IPS-NIHi11 (cell line): Measurements from ENCODE around the gene ABHD11.
A peak's percentile ranks its signal among the peaks of the same experiment; 100 is the strongest.
"Not testable (repeated sequence)": the region's sequence is repeated elsewhere in the genome, so short reads cannot be mapped to it uniquely, and the experiment has no call there.

ENCODE experiments used
- DNase-seq: peaks from one replicate; pipeline ENCODE4 v3.0.0; 2012; ENCODE audit warnings: mixed read lengths, low spot score

The ABHD11 gene

DNA sequence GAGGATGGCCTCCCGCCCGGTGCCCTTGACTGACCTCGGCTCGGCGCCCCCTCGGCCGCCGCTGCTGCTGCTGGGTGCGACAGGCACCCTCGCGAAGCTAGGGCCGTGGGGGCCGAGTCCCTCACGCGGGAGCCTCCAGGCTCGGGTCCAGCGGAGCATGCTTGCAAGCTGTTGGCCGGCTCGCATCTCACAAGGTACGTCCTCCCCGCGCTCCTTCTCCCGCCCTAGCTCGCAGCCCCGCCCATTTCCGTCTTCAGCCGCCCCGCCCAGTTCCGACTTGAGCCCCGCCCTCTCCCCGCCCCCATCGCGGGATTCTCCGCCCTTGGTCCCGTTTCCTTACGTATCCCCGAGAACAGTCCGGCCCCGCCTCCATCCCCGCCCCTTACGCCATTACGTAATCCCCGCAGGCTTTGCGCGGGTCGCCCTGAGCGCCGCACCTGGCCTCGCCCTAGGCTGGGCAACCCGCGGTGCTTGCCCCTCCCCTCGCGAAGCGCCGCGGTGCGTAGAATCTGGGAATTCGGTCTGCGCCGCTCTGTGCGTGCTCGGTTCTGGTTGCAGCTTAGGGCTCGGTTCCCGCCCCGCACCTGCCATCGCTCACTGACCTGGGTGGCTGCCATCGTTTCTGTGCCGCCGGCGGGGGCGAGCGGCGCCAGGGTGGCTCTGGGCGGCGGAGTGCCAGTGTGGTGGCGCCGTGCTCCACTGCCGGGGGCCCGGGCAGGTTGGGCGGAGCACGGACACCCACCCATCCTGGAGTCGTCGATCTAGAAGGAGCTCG lies at the start of gene ABHD11:
Gene ABHD11 (minus strand): TSS at position 191 of the 775 bp plus-strand sequence. CDS start 32 bp downstream, at position 159.
- peak; percentile 89 for DNase-seq

DNA sequence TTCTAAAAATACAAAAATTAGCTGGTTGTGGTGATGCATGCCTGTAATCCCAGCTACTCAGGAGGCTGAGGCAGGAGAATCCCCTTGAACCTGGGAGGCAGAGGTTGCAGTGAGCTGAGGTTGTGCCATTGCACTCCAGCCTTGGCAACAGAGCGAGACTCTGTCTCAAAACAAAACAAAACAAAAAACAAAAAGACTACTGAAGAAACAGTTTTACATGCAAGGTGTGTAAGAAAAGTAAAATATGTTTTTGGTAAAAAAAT lies 49.1 kb upstream of the ABHD11 start:
- not testable (repeated sequence) for DNase-seq

DNA sequence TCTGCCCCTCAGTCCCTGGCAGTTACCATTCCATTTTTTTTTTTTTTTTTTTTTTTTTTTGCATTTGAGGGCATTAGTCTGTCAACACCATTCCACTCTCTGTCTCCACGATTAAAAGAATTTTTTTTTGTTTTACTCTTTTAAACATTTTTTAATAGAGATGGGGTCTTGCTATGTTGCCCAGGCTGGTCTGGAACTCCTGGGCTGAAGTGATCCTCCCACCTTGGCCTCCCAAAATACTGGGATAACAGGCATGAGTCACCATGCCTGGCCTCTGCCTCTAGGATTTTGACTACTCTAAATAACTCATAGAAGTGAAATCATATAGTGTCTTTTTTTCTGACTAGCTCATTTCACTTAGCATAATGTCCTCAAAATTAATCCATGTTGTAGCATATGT lies 48.0 kb upstream of the ABHD11 start:
- no peak for DNase-seq

GRCh38 chr7:73779517-73779916 lies 40.9 kb upstream of the ABHD11 start:
- DNase-seq, result no peak

- no peak for DNase-seq
Observed at GRCh38 chr7:73778801-73779389, 40.3 kb upstream of the ABHD11 start.

GRCh38 chr7:73774923-73775322 lies 36.3 kb upstream of the ABHD11 start:
- no peak for DNase-seq

DNA sequence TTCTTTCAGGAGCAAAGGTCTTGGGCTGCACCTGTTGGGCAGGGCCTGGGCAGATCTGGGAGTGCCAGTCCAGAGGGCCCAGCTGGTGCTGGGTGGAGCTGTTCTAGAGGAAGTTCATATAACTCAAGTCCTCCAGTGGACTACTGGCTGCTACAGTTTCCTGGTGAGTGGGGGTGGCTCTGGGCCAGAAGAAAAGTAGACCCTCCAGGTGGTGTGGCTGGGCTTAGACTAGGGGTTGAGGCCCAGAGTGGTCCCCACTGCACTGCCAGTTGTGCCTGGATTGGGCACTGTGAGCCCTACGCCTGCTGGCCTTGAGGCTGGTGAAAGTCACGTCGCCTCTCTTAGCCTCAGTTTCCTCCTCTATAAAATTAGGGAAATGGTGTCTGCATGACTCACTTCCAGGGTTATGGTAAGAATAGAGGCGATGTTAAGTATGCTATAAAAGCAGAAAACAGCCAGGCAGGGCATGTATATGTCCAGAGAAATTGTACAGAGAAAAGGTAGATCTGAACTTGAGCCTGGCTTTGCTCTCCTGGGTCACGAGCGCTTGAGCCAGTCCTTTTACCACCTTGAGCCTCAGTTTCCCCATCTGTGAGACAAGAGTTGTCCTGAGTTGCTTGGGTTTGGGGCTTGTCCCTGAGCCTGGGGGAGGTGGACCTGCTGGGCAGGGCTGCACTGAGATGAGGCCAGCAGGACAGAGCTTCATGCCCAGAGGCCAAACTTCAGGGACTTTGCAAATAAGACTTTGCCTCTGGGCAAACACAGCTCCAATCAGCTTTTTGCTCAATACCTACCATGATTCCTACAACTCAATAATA lies 35.3 kb upstream of the ABHD11 start:
- no peak for DNase-seq

DNA sequence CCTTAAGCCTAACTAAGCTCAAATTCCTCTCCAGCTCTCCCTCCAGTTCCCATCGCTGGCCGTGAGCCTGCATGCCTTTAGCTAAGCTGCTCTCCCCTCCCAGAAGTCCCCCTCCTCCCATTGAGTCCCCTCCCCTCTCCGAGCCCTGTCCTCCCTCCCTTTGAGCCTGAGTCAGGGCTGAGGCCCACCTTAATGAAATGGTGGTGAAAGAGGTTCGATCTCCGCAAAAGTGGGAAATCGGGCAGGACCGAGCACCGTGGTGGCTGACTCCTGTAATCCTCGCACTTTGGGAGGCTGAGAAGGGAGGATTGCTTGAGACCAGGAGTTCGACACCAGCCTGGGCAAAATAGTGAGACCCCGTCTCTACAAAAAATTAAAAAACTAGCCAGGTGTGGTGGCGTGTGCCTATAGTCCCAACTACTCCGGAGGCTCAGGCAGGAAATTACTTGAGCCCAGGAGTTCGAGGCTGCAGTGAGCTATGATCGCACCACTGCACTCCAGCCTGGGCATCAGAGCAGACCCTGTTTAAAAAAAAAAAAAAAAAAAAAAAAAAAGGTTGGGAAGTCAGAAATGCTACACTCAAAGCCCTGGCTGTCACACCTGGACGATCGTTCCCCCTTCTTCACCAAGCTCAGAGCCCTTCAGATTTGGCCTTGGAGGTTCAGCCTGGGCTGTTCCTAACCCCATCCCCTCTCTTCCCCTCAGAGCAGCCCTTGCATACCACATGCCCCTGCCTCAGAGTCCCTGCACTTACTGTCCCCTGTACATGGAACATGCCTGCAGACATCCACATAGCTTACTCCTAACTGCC lies 32.5 kb upstream of the ABHD11 start:
- no peak for DNase-seq

DNA sequence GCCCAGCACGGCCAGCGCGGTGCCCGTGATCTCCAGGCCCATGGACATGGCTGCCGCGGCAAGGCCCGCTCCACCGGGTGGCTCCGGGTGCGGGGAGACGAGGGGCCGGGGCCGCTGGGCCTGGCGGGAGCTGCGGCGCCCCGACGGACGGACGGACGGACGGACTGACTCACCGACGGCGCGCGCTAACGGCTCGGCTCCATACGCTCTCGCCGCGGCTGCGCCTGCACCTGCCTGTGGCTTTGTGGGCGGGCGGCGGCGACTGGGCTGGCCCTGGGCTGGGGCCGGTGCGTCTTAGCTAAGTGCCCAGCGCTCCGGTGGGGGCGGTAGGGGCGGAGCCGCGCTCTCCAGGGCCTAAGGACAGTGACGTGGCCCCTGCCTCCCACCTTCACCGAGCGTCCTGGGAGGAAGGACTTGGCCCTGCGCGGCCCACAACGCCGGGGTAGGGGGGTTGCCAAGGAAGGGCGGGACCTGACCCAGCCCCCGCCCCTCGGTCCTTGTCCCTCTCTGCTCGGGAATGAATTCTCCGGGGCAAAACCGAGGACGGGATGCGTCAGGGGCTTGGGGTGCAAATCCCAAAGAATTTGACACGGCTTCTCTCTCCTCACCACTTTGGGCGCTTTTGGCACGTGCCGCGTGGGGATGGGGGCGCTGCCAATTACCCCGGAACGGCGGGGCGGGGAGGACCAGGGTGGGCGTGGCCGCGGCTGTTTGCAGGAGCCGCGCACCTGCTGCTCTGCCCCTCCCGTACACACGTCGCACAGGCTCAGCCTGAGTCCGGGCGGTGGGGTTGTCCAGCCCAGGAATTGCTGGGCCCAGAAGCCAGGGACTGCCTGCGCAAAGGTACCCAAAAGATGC lies 31.6 kb upstream of the ABHD11 start, which contains the start of gene CLDN3:
Gene CLDN3 (minus strand): TSS at position 269 of the 858 bp plus-strand sequence. CDS start 221 bp downstream, at position 48.
- DNase-seq, result peak; percentile 90

GRCh38 chr7:73769481-73770001 lies 30.9 kb upstream of the ABHD11 start:
- DNase-seq, result no peak

DNA sequence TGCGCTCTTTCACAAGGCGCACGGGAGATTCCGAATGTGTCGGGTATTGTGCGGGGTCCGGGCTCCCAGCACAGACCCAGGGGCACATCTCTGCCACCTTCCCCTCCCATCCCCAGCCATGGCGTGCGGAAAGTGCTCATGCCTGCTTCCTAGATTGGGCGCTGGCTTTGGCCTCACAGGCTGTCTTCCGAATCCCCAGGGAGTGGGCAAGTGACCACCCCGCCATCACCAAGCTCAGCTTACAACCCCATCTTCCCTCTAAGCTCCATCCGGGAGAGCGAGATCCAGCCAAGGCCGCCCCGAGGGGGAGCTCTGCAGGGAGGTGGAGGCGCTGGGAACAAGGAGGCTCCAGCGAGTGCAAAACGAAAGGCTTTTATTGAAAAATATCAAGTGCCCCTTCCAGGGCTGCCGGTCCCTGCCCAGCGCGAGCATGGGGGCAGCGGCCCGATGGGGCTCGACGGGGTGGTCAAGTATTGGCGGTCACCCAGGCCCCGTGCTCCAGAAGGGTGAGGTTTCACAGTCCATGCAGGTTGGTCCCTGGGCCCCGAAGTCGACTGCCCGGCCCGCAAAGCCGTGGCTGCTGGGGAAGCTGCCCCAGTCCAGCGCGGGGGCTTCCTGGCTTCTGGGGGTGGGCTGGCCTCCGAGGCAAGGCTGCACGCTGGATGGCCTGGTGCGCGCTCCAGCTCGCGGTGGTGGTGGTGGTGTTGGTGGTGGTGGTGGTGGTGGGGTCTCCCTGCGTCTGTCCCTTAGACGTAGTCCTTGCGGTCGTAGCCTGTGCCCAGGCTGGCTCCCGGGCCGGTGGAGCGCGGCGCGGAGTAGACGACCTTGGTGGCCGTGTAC lies 30.3 kb upstream of the ABHD11 start:
- no peak for DNase-seq

- DNase-seq, result no peak
Observed at GRCh38 chr7:73766556-73767229, 28.1 kb upstream of the ABHD11 start.

DNA sequence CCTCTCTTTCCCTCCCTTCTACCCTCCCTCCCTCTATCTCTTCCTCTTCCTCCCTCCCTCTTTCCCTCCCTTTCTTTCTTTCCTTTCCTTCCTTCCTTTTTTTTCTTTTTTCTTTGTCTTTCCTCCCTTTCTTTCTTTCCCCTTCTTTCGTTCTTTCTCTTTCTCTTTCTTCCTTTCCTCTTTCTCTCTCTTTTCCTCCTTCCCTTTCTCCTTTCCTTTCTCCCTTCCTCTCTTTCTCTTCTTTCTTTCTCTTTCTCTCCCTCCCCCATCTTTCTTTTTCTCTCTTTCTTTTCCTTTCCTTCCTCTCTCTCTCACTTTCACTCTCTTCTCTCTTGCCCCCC lies 24.0 kb upstream of the ABHD11 start:
- no peak for DNase-seq

- peak; percentile 77 for DNase-seq
Observed at GRCh38 chr7:73761854-73762658, 23.5 kb upstream of the ABHD11 start.

DNA sequence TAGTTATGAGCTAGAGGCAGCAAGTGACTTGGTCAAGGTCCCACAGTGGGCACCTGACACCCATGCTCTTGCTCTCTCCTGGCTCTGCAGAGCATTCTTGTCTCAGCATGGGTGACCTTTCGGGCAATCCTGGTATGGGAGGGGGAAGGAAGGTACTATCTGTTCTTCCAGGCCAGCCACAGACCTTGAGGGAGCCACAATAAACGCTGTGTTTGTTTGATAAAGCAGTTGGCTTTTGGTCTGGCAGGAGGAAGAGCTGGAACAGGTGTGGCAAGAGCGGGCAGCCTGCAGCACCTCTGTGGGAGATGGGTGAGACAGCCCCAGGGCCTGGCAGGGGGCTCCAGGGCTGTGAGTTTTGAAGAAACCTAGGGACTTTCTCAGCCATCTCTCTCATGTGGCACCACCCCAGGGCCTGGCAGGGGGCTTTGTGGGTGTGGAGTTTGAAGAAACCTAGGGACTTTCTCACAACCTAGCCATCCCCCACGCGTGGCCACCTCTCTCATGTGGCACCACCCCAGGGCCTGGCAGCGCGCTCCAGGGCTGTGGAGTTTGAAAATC lies 20.1 kb upstream of the ABHD11 start:
- no peak for DNase-seq

DNA sequence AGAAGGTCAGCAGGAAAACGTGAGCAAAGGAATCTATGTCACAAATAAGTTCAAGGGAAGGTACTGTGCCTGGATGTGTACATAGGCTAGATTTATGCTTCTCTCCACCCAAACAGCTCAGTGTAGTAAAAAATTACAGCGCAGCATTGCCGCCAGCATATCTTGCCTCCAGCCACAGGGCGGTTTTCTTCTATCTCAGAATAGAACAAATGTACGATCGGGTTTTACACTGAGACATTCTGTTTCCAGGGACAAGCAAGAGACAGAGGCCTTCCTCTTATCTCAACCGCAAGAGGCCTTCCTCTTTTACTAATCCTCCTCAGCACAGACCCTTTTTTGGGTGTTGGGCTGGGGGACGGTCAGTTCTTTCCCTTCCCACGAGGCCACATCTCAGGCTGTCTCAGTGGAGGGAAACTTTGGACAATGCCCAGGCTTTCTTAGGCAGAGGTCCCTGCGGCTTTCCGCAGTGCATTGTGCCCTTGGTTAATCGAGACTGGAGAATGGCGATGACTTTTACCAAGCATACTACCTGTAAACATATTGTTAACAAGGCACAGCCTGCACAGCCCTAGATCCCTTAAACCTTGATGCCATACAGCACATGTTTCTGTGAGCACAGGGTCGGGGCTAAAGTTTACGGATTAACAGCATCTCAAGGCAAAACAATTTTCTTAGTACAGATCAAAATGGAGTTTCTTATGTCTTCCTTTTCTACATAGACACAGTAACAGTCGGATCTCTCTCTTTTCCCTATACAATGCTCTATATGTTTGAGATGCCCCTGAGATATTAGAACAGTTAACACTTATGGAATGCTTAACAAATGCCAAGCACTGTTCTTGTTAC lies 11.6 kb upstream of the ABHD11 start:
- DNase-seq, result no peak

DNA sequence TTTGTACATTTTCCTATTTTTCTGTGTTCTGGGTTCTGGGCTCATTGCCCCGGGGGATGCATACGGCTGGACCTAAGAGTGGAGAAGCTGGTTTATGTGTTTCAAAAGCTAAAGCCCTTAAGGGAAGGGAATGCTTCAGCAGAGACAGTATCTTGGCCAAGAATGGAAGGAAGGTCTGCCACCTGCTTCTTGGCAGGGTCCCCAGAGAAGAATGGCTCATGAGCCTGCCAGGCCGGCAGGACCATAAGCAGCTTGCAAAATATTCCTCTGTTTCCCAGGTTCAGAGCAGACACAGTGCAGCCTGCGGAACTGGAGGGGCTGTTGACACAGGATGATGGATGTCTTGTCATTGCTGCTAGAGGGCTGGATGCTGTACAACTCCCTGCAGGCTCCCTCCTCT lies 7.8 kb upstream of the ABHD11 start:
- no peak for DNase-seq
